ENCODE results near the gene FLT1.

FLT1 gene

DNA sequence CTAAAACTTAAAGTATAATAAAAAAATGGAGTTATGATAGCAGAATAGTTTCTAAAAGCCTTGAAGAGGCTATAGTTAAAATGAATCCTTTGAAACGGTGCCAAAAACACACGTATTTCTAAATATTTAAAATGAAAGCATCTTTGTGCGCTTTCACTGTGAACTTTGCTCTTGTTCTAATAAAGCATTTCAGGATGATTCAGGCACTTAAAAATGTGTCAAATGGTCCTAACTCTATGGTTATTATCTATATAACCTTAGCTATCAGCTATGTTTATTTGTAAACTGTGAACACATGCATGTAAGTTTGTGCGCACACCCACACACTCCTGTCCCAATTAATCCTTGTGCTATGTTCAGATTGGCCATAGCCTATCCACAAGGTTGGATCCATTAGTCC, 124.5 kb downstream of the FLT1 start:
- no peak for DNase-seq (ENCODE audit: extremely low spot score)
- ChIA-PET POLR2A (no interaction called here), CTCF (no interaction called here)
- TF ChIP-seq ZNF384 (IDR thresholded peaks at IDR 0.05) (no peak), L3MBTL2 (conservative IDR thresholded peaks at IDR 0.05) (no peak), ARNT (IDR thresholded peaks at IDR 0.05) (no peak), NFRKB (IDR thresholded peaks at IDR 0.05) (no peak), FOXK2 (IDR thresholded peaks at IDR 0.05) (no peak), LEF1 (IDR thresholded peaks at IDR 0.05; ENCODE audit: borderline replicate concordance) (no peak), TARDBP (IDR thresholded peaks at IDR 0.05) (no peak), HDGF (IDR thresholded peaks at IDR 0.05; ENCODE audit: borderline replicate concordance) (no peak), FOXM1 (IDR thresholded peaks at IDR 0.05; ENCODE audit: borderline replicate concordance) (no peak), CTBP1 (IDR thresholded peaks at IDR 0.05; ENCODE audit: borderline replicate concordance) (no peak), ELF4 (IDR thresholded peaks at IDR 0.05) (no peak), SUZ12 (IDR thresholded peaks at IDR 0.05) (no peak), FOXA1 (IDR thresholded peaks at IDR 0.05) (no peak)
- TF ChIP-seq, protein P1, sequence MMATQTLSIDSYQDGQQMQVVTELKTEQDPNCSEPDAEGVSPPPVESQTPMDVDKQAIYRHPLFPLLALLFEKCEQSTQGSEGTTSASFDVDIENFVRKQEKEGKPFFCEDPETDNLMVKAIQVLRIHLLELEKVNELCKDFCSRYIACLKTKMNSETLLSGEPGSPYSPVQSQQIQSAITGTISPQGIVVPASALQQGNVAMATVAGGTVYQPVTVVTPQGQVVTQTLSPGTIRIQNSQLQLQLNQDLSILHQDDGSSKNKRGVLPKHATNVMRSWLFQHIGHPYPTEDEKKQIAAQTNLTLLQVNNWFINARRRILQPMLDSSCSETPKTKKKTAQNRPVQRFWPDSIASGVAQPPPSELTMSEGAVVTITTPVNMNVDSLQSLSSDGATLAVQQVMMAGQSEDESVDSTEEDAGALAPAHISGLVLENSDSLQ (IDR thresholded peaks at IDR 0.05), result no peak

DNA sequence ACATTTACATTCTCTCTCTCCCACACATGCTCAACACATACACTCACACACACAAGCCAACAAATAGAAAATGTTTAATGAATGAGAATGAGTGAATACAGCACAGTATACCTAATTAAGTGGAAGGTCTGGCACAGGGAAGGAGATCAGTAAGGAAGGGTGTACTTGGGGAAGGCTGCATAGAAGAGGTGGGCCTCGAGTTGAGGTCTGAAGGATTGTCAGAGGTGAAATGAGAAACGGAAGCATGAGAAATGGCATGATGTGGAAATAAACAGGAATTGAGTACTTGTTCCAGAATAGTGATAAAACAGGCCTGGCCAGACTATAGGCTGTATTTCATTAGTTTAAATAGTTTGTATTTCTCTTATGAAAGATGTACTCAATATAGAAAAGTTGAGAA, 136.2 kb downstream of the FLT1 start:
- POLR2A ChIA-PET, result no interaction called here
- no peak for DNase-seq (ENCODE audit: extremely low spot score)
- CTCF ChIA-PET, result no interaction called here
- TF ChIP-seq L3MBTL2 (conservative IDR thresholded peaks at IDR 0.05) (no peak; the same call in 1 of the 2 replicates), ZNF384 (IDR thresholded peaks at IDR 0.05) (no peak), ELF4 (IDR thresholded peaks at IDR 0.05) (no peak), FOXA1 (IDR thresholded peaks at IDR 0.05) (no peak), ARNT (IDR thresholded peaks at IDR 0.05) (no peak), CTBP1 (IDR thresholded peaks at IDR 0.05; ENCODE audit: borderline replicate concordance) (no peak), TARDBP (IDR thresholded peaks at IDR 0.05) (no peak), NFRKB (IDR thresholded peaks at IDR 0.05) (no peak), SP1 (IDR thresholded peaks at IDR 0.05) (no peak), SUZ12 (IDR thresholded peaks at IDR 0.05) (no peak)
- TF ChIP-seq, protein P1 (IDR thresholded peaks at IDR 0.05), result no peak

DNA sequence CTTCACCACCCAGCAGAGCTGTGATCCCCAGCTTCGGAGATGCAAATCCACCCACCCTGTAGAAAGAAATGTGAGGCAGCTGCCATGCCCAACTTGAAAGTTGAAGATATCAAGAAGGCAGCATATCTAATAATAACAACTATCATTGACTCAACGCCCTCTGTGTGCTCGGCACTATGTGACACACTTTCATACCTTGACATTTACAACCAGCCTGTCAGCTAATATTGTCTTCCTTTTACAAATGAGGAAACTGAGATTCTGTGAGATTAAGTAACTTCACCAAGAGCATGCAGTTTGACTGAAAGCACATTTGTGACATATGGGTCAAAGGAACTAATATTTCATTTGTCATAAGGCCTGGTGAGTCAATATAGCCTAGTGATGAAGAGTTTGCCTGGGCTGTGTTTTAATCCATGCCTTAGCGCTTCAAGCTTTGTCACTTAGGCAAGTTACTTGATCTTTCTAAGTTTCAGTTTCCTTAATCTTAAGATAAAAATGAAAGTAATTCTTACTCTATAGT, 137.0 kb downstream of the FLT1 start:
- TF ChIP-seq SUZ12 (IDR thresholded peaks at IDR 0.05) (no peak), FOXA1 (IDR thresholded peaks at IDR 0.05) (no peak), BHLHE40 (IDR thresholded peaks at IDR 0.05; ENCODE audit: borderline replicate concordance) (no peak)
- no peak for DNase-seq (ENCODE audit: extremely low spot score)
- ChIA-PET POLR2A (no interaction called here), CTCF (no interaction called here)

DNA sequence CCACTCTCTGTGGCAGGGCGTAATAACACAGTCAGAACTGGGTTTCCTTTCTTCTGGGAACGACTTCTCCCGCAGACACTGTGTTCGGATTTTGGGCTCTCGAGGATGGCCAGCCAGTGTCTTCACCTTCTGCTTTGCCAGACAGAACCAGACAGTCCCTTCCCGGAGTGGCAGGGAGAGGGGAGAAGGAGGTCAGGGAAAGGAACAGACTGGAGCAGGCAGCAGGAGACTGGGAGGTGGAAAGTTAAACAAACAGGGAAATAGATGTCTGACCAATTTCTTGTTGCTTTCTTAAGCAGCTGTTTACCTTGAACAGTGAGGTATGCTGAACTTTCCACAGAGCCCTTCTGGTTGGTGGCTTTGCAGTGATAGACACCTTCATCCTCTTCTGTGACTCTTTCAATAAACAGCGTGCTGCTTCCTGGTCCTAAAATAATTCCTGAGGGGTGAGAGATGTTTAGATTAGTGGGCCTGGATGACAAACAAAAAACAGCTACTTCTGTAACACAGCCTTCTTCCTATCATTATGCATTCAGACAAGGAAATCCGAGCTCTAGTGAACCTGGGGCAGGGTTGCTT, 137.6 kb downstream of the FLT1 start:
- ChIA-PET POLR2A (no interaction called here), CTCF (no interaction called here)
- no peak for TF ChIP-seq BHLHE40 (IDR thresholded peaks at IDR 0.05; ENCODE audit: borderline replicate concordance)
- TF ChIP-seq SP1 (IDR thresholded peaks at IDR 0.05), result no peak
- TF ChIP-seq, protein P1 (IDR thresholded peaks at IDR 0.05), result peak; percentile 48
- TF ChIP-seq FOXA1 (IDR thresholded peaks at IDR 0.05), result no peak
- no peak for TF ChIP-seq SUZ12 (IDR thresholded peaks at IDR 0.05)
- DNase-seq (ENCODE audit: extremely low spot score), result no peak

DNA sequence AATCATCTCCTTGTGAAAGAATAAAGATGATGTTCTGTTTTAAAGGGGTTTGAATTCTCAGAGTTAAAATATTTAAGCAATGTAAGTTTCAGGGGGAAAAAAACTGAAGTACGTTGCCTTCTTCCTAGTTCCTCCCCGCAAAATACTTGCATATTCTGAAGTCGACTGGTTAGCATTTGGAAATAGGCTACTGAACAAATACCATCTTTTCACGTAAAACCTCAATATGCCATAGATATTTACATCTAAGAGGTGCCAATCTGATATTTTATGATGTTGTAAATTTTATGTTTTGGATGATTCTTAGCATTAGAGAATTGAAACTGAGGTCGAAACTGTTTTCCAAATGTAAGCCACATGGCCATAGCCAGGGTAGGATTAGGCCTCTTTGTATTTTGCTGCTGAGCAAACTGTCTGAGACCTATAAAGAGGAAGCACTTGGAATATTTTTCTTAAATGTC, 138.3 kb downstream of the FLT1 start:
- no peak for DNase-seq (ENCODE audit: extremely low spot score)
- POLR2A ChIA-PET, result no interaction called here
- TF ChIP-seq ZNF384 (IDR thresholded peaks at IDR 0.05), result no peak
- no peak for TF ChIP-seq HDGF (IDR thresholded peaks at IDR 0.05; ENCODE audit: borderline replicate concordance)
- no peak for TF ChIP-seq TARDBP (IDR thresholded peaks at IDR 0.05)
- no peak for TF ChIP-seq BHLHE40 (IDR thresholded peaks at IDR 0.05; ENCODE audit: borderline replicate concordance)
- TF ChIP-seq ELF4 (IDR thresholded peaks at IDR 0.05), result no peak
- TF ChIP-seq CTBP1 (IDR thresholded peaks at IDR 0.05; ENCODE audit: borderline replicate concordance), result no peak
- TF ChIP-seq LEF1 (IDR thresholded peaks at IDR 0.05; ENCODE audit: borderline replicate concordance), result no peak
- no peak for TF ChIP-seq SUZ12 (IDR thresholded peaks at IDR 0.05)
- no peak for TF ChIP-seq FOXK2 (IDR thresholded peaks at IDR 0.05)
- no peak for TF ChIP-seq L3MBTL2 (conservative IDR thresholded peaks at IDR 0.05)
- no peak for TF ChIP-seq SP1 (IDR thresholded peaks at IDR 0.05)
- TF ChIP-seq NFRKB (IDR thresholded peaks at IDR 0.05), result no peak
- TF ChIP-seq FOXM1 (IDR thresholded peaks at IDR 0.05; ENCODE audit: borderline replicate concordance), result no peak
- TF ChIP-seq FOXA1 (IDR thresholded peaks at IDR 0.05), result no peak
- TF ChIP-seq, protein P1 (IDR thresholded peaks at IDR 0.05), result no peak
- TF ChIP-seq ARNT (IDR thresholded peaks at IDR 0.05), result no peak
- CTCF ChIA-PET, result no interaction called here

DNA sequence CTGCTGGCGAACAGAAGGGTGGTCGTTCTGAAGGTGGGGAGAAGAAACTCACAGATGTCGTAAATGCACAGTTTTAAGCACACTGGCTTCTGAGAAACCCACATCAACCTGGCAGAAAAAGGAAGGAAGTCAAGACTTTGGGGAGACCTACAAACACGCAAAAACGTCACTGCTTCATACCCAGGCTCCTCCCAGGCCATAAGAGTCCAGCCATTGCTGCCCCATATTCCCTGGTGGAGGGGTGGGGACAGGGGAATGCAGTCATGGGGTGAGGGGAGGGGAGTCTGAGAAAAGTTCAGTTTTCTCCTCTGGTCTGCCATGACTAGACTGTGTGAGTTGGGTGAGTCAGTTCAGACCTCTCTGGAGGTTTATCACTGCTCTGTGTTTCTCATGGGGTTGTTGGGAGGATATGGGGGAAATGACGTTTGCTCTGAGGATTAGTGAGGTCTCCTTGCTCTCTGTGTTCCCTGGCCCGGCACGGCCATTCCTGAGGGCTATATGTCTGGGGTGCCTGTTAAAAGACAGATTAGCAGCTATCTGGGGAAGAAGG, 139.0 kb downstream of the FLT1 start:
- no peak for DNase-seq (ENCODE audit: extremely low spot score)
- TF ChIP-seq ELF4 (IDR thresholded peaks at IDR 0.05), result no peak
- TF ChIP-seq, protein P1 (IDR thresholded peaks at IDR 0.05), result no peak
- no peak for TF ChIP-seq FOXA1 (IDR thresholded peaks at IDR 0.05)
- no peak for TF ChIP-seq SUZ12 (IDR thresholded peaks at IDR 0.05)
- no peak for TF ChIP-seq TARDBP (IDR thresholded peaks at IDR 0.05)
- no peak for TF ChIP-seq HDGF (IDR thresholded peaks at IDR 0.05; ENCODE audit: borderline replicate concordance)
- TF ChIP-seq ARNT (IDR thresholded peaks at IDR 0.05), result no peak
- no peak for TF ChIP-seq ZNF384 (IDR thresholded peaks at IDR 0.05)
- no peak for TF ChIP-seq FOXK2 (IDR thresholded peaks at IDR 0.05)
- TF ChIP-seq FOXM1 (IDR thresholded peaks at IDR 0.05; ENCODE audit: borderline replicate concordance), result no peak
- TF ChIP-seq NFRKB (IDR thresholded peaks at IDR 0.05), result no peak
- TF ChIP-seq LEF1 (IDR thresholded peaks at IDR 0.05; ENCODE audit: borderline replicate concordance), result no peak
- TF ChIP-seq CTBP1 (IDR thresholded peaks at IDR 0.05; ENCODE audit: borderline replicate concordance), result no peak
- TF ChIP-seq L3MBTL2 (conservative IDR thresholded peaks at IDR 0.05), result no peak
- no peak for TF ChIP-seq SP1 (IDR thresholded peaks at IDR 0.05)
- TF ChIP-seq BHLHE40 (IDR thresholded peaks at IDR 0.05; ENCODE audit: borderline replicate concordance), result no peak
- ChIA-PET POLR2A (no interaction called here), CTCF (no interaction called here)
